Astrocyte (in vitro differentiated cells and primary cell): ENCODE data around the gene ZSCAN1.

Experiments
- EZH2 ChIP-seq: IDR thresholded peaks from 2 replicates; pipeline ENCODE4 v1.6.1; 2012; ENCODE audit warnings: mild to moderate bottlenecking, low read length, inconsistent platforms; ENCODE audit not compliant: insufficient read depth
- TF ChIP-seq, protein P1 (sequence below): IDR thresholded peaks from 2 replicates; pipeline ENCODE4 v1.5.1; 2011; ENCODE audit warnings: low read depth, mild to moderate bottlenecking, inconsistent platforms, low read length, moderate library complexity; ENCODE audit not compliant: insufficient read depth

DNA sequence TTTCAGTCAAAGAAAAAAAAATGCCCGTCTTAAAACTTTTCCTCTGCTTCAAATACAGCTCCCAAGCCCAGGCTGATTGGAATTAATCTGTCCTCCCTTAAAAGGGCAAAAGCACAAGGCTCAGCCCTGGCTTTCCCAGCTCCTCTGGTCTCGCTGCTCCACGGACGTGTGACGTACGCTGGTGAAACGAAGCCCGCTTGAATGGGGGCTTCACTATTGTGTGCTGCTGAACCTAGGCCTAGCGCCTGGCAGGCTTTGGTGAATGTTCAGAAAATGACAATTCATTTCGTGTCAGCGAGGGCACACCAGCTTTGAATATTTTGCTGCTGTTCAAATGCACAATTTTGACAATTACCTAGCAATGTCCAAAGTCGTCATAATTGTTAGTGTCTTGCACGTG, 24.6 kb downstream of the ZSCAN1 start:
- TF ChIP-seq, protein P1, sequence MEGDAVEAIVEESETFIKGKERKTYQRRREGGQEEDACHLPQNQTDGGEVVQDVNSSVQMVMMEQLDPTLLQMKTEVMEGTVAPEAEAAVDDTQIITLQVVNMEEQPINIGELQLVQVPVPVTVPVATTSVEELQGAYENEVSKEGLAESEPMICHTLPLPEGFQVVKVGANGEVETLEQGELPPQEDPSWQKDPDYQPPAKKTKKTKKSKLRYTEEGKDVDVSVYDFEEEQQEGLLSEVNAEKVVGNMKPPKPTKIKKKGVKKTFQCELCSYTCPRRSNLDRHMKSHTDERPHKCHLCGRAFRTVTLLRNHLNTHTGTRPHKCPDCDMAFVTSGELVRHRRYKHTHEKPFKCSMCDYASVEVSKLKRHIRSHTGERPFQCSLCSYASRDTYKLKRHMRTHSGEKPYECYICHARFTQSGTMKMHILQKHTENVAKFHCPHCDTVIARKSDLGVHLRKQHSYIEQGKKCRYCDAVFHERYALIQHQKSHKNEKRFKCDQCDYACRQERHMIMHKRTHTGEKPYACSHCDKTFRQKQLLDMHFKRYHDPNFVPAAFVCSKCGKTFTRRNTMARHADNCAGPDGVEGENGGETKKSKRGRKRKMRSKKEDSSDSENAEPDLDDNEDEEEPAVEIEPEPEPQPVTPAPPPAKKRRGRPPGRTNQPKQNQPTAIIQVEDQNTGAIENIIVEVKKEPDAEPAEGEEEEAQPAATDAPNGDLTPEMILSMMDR = no peak
- TF ChIP-seq EZH2 = no peak
